ENCODE measurements around the gene HLA-DOB.
"Not testable (repeated sequence)": the region's sequence is repeated elsewhere in the genome, so short reads cannot be mapped to it uniquely, and the experiment has no call there.

HLA-DOB gene

DNA sequence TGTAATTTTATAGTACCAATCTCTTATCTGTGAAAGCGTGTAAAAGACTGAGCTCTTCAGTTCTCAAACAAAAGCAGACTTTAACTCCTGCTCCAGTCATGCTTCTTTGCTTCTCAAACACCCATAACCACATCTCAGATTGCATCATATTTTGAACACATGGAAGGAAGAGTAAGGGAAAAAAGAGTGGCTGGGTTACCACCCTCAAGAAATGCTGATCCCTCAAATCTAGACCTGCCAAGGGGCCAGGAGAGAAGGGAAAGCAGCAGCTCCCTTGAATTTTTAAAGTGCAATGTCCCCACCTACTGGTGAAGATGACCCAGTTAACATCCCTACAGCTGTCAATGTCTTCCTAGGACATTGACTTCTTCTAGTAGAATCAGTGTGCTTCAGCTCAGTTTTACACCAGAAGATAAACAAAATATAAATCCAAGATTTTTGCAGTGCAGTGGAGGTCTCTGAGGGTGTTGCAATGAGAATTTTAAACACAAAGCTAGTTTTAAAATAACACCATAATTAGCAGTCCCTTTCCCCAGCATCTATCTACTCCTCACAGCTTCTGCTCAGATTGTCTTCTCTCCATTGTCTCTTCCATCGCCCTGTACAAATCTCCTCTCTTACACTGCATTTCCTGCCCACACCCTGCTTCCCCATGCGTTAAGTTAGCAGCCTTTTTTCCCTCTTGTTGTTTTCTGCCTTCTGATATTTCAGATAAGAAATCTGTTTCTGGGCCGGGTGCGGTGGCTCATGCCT, 30.8 kb downstream of the HLA-DOB start:
- no peaks in the 10 kb centered on the region for H3K9me3 ChIP-seq (ENCODE audit: low read length)
- no peak overlapping the region for H3K4me3 ChIP-seq (ENCODE audit: low read length)
- H3K36me3 ChIP-seq (ENCODE audit: insufficient read depth, low read length) = no peaks in the 10 kb centered on the region
- peaks cover 2% of the 10 kb centered on the region for H3K27me3 ChIP-seq (ENCODE audit: insufficient read depth, low read length)
- H2AFZ ChIP-seq (ENCODE audit: low read depth, low read length) = no peak overlapping the region
- H3K4me1 ChIP-seq (ENCODE audit: insufficient read depth, low read length) = no peaks in the 10 kb centered on the region

DNA sequence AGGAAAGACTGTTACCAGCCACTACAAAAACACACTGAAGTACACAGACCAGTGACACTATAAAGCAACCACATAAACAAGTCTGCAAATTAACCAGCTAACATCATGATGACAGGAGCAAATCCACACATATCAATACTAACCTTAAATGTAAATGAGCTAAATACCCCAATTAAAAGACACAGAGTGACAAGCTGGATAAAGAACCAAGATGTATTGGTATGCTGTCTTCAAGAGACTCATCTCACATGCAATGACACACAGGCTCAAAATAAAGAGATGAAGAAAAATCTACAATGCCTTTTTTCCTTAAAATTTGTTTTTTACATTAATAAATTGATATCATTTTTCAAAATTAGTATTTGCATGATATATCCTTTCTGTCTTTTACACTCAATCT, 33.9 kb downstream of the HLA-DOB start:
- H3K27me3 ChIP-seq (ENCODE audit: insufficient read depth, low read length); H3K4me1 ChIP-seq (ENCODE audit: insufficient read depth, low read length); H3K4me3 ChIP-seq (ENCODE audit: low read length); H2AFZ ChIP-seq (ENCODE audit: low read depth, low read length); H3K9me3 ChIP-seq (ENCODE audit: low read length); H3K36me3 ChIP-seq (ENCODE audit: insufficient read depth, low read length): not testable (repeated sequence)

DNA sequence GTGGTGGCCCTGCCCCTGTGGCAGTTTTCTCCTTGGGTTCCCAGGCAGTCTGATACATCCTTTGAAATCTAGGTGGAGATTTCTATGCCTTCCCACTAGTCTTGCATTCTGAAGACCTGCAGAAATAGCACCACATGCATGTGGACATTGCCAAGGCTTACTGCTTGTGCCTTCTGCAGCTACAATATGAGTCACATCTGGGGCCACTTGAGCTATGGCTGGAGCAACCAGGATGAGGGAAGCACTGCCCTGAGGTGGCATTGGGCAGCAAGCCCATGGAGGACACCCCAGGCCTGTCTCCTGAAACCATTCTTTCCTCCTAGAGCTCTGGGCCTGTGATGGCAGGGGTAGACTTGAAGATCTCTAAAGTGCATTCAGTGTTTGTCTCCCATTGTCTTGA, 37.8 kb downstream of the HLA-DOB start:
- no peaks in the 10 kb centered on the region for H3K9me3 ChIP-seq (ENCODE audit: low read length)
- no peaks in the 10 kb centered on the region for H3K27me3 ChIP-seq (ENCODE audit: insufficient read depth, low read length)
- H3K4me1 ChIP-seq (ENCODE audit: insufficient read depth, low read length) = no peaks in the 10 kb centered on the region
- no peaks in the 10 kb centered on the region for H3K36me3 ChIP-seq (ENCODE audit: insufficient read depth, low read length)
- no peak overlapping the region for H2AFZ ChIP-seq (ENCODE audit: low read depth, low read length)
- H3K4me3 ChIP-seq (ENCODE audit: low read length) = no peak overlapping the region

DNA sequence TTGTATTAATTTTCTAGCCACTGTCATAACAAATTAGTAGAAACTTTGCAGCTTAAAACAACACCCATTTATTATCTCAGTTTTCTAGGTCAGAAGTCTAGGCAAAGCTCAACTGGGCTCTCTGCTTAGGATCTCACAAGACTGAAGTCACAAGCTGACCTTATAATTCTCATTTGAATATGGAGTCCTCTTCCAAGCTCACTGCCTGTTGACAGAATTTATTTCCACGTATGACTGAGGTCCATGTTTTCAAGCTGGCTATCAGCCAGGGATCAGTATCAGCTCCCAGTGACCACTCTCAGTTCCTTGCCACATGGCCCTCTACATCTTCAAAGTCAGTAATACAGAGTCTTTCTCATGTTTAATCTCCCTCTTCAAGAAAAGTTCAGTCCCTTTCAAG, 41.7 kb downstream of the HLA-DOB start:
- Histone ChIP-seq H3K27me3 (ENCODE audit: insufficient read depth, low read length) (peaks cover 4% of the 10 kb centered on the region), H3K4me1 (ENCODE audit: insufficient read depth, low read length) (no peaks in the 10 kb centered on the region), H3K4me3 (ENCODE audit: low read length) (no peak overlapping the region), H3K36me3 (ENCODE audit: insufficient read depth, low read length) (no peaks in the 10 kb centered on the region), H3K9me3 (ENCODE audit: low read length) (no peaks in the 10 kb centered on the region), H2AFZ (ENCODE audit: low read depth, low read length) (no peak overlapping the region)

DNA sequence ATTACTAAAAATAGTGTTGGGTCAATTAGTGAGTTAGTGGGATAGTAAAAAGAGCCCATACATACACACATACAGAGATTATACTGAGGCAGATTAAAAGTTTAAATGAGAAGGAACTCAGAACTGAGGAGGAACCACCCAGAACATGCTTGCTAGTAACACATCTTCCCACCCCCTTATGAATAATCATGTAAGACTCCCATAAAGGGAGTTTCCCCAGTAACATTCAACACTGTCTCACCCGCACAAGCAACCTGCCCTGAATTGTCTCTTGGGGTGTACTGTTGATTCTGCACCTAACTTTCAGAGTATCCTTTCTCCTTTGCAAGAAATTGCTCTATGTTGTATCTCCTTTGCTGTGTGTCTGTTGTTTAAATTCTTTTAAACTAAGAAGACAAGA, 42.4 kb downstream of the HLA-DOB start:
- Histone ChIP-seq H3K27me3 (ENCODE audit: insufficient read depth, low read length) (peaks cover 6% of the 10 kb centered on the region), H2AFZ (ENCODE audit: low read depth, low read length) (no peak overlapping the region)

DNA sequence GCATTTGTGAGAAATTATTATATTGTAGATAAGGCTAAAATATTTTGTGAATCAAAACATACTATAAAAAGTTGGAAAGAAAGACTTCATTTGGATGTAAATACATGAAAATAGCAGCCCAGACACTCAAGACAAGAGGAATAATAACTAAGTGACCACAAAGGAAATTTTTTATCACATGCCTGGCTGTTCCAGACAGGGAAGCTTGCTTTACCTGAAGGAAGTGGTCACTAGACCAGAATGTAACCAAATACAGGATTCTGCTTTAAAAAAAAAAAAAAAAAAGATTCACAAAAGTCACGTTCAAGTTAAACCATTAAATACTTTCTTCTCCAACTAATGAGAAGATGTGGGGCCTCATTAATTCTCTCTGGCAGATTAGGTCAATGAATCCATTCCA, 44.1 kb downstream of the HLA-DOB start:
- H3K36me3 ChIP-seq (ENCODE audit: insufficient read depth, low read length) = no peaks in the 10 kb centered on the region
- peaks cover 8% of the 10 kb centered on the region for H3K27me3 ChIP-seq (ENCODE audit: insufficient read depth, low read length)
- no peak overlapping the region for H3K4me3 ChIP-seq (ENCODE audit: low read length)
- no peak overlapping the region for H2AFZ ChIP-seq (ENCODE audit: low read depth, low read length)
- H3K4me1 ChIP-seq (ENCODE audit: insufficient read depth, low read length) = no peaks in the 10 kb centered on the region
- no peaks in the 10 kb centered on the region for H3K9me3 ChIP-seq (ENCODE audit: low read length)

More for the DNA sequence above, 42.4 kb downstream of the HLA-DOB start:
- Histone ChIP-seq H3K36me3 (ENCODE audit: insufficient read depth, low read length) (no peaks in the 10 kb centered on the region), H3K4me1 (ENCODE audit: insufficient read depth, low read length) (no peaks in the 10 kb centered on the region), H3K9me3 (ENCODE audit: low read length) (no peaks in the 10 kb centered on the region), H3K4me3 (ENCODE audit: low read length) (no peak overlapping the region)

DNA sequence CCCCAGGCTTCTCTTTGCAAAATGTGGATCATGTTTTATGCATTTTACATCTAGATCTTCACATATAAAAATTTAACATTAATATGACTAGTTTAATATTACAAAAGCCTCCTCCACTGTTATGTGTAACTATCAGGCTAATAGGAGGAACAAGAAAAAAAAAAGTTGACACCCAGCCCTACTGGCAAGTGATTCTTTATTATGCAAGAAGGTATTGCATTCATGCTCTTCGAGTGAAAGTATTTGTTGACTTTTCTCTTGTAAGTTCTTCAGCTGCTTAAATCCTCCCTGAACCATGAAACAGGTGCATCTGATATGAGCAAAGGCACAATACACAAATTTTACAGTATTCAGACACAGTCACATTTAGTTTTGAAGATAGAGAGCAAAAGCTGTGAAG, 52.8 kb downstream of the HLA-DOB start:
- Histone ChIP-seq H2AFZ (ENCODE audit: low read depth, low read length) (no peak overlapping the region), H3K27me3 (ENCODE audit: insufficient read depth, low read length) (peaks cover 4% of the 10 kb centered on the region), H3K4me1 (ENCODE audit: insufficient read depth, low read length) (no peaks in the 10 kb centered on the region), H3K9me3 (ENCODE audit: low read length) (no peaks in the 10 kb centered on the region), H3K36me3 (ENCODE audit: insufficient read depth, low read length) (no peaks in the 10 kb centered on the region), H3K4me3 (ENCODE audit: low read length) (no peak overlapping the region)

DNA sequence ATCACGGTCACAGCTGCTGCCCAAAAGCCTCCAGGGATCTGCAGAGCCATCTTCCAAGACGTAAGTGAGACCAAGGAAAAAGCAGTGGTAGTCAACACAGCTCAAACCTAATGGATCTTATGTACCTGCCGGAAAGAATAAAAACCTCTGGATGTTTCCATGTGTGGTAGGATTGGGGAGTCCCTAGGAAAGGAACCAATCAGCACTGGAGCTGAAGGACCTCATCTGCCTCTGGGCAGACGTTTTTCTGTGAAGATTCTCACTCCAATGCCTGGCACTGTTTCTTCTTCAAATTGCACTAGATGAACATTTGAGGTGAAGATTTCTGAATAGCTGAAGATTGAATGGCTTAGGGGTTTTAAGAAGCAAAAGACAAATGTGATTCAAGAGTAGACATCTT, 53.4 kb downstream of the HLA-DOB start, which contains the start of gene HLA-DQB2:
HLA-DQB2 (minus strand) TSS at position 112 of the 400 bp plus-strand sequence; CDS start at position 50, 62 bp downstream.
- H3K27me3 ChIP-seq (ENCODE audit: insufficient read depth, low read length) = peaks cover 4% of the 10 kb centered on the region

More for the DNA sequence above, 53.4 kb downstream of the HLA-DOB start, which contains the start of gene HLA-DQB2:
- no peak within 1 kb of the TSS for H2AFZ ChIP-seq (ENCODE audit: low read depth, low read length)
- H3K4me3 ChIP-seq (ENCODE audit: low read length) = no peak within 1 kb of the TSS
- no peaks in the 10 kb centered on the region for H3K4me1 ChIP-seq (ENCODE audit: insufficient read depth, low read length)
- H3K36me3 ChIP-seq (ENCODE audit: insufficient read depth, low read length) = no peaks in the 10 kb centered on the region
- H3K9me3 ChIP-seq (ENCODE audit: low read length) = no peaks in the 10 kb centered on the region

Measured in neuron (in vitro differentiated cells).